ENCODE results near the gene CLIC3.

CLIC3 gene

DNA sequence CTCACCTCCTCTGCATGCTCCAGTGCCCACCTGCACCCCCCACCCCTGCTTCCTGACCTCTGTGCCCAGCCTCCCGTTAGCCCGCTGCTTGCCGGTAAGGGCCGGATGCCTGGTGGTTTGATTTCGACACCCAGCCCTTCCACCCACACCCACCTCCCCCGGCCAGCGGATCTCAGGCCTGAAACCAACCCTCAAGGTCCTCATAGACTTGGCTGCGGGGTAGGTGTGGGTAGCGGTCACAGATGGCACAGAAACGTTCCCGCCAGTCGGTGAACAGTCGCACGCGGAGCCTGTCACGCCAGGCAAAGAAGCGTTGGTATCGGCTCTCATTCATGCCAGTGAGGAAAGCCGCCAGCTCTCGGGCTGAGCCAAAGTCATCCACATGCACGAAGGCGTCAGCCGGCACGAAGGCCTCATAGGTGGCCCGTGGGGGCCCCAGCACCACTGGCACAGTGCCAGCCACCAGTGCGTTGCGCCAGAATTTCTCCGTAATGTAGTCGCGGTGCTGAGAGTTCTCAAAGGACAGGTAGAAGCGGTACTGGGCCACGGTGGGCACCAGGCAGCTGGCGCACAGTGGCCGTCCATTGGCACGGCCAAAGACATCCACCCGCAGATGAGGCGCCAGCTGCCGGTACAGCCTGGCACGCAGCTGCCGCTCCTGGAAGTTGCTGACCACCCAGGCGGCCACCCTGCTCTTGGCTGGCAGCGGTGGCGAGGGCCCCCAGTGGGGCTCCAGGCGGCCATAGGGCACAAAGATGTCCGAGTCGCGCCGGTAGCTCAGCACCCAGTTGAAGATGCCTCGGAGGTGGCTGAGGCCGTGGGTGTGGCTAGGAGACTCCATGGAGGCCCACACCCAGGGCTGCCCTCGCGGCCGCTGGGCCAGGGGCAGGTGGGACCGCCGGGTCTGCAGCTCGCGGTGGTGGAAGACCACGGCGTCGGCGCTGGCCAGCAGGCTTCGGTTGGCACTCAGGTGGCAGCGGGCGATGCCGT is 34.5 kb upstream of the CLIC3 start:
- no peak for DNase-seq

DNA sequence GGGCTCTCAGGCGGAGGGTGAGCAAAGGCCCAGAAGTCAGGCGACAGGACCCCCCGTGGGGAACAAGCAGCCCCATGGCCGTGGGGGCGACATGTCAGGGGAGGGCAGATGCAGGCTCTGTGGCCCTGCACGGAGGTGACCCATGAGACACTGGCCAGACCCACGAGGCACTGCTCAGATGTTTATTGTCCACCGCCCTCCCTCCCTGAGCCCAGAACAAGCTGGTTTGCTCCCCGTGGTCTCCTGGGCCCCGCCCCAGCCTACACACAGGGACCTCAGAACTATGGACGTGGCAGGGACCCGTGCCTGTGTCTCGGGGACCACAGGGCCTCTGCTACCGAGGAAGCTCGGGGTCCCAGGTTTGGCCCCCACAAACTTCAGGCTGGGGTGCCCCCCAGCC is 33.6 kb upstream of the CLIC3 start:
- no peak for DNase-seq

DNA sequence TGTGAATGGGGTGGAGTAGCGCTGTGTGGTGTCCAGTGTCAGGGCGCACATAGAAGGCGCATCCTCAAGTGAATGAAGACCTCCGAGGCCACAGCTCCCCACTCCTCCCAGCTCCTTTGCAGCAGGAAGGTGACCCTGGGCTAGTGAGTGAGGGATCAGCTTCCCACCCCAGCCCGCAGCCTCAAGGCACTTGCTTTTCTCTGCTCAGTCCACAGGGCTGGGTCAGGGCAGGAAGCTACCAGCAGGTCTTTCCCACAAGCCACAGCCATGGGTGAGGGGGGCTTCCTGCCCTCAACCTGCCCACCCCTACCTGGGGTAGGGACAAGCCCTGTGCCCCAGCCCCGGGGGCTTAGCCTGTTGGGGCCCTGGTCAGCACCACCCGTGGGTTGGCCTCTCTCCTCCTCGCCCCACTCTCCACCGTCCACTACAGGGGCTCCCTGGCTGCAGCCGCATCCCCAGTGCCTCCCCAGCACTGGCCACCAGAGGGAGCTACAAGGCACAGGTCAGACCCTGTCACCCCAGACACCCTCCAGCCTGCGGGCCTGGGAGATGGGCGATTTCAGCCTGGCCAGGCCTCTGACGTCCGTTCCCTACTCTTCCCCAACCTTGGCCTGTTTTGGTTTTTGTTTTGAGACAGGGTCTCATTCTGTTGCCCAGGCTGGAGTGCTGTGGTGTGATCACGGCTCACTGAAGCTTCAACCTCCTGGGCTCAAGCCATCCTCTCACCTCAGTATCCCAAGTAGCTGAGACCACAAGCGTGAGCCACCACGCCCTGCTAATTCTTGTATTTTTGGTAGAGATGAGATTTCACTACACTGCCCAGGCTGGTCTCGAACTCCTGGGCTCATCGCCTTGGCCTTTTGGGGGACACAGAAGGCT is 32.9 kb upstream of the CLIC3 start:
- peak; percentile 75 for DNase-seq

DNA sequence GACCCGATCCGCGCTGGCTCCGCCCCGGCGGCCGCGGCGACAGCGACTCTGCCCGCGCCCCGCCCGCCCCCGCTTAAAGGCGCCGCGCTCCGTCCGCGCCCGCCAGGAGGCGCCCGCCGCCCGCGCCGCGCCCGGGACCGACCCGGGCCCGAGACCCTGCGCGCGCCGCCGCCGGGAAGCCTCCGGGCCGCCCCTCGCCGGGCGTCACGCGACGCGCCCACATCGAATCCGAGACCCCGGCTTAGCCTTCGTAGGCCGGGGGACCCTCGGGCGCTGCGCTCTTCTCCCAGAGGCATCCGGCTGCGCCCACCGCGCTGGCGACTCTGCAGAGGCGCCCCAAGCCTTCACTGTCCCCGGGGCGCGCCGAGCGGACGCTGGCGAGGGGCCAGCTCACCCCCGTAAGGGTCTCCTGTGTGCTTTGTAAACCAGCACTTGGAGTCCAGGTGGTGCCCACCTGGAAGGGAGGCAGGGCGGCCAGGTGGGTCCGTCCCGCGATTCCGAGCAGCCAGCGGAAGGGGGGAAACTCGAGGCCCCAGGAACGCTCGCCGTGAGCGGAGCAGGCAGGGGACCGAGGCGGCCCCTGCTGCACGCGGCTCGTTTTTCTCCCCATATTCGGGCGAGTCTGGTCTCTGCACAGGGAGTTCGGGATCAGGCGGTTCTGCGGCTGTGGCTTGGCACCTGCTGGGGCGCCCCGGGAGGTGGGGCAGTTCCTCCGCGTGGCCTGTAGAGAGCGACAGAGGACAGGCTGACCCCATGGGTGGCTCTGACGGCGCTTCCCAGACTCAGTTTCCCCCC is 32.1 kb upstream of the CLIC3 start:
- peak; percentile 88 for DNase-seq

DNA sequence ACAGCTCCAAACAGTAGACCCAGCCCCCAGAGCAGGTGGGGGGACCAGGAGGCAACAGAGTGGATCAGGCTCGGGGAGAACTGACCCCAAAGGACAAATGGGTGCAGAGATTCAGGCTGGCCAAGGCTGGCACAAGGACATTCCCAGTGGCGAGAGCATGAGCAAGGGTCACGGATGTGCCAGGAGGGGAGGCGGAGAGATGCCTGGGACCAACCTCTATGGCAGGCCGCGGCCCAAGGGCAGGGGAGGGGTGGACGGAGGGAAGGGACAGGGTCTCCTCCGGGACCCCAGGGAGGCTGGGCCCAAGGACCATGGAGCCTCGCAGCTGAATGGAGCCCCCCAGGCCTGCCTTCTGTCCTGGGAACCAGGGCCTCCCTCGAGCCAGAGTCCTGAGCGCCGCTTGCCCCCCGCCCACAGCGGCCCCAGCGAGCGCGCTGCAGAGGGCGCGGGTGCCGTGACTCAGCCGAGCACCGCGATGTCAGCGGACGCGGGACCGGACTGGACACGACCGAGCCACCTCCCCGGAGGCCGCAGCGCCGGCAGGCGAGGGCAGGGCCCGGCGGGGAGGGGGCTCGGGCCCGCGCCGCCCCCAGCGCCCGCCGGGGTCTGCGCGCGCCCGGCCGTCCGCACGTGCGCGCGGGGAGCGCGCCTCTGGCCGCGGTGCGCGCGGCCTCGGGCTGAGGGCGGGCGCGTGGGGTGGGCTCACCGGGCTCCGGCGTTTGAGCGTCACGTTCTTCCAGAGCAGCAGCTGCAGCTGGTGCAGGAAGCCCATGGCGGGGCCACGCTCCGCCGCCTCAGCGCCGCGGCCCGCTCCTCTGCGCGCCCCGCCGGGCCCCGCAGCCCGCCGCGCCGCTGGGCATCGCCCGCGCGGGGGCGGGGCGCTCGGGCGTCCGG is 31.2 kb upstream of the CLIC3 start, which contains the start of gene ABCA2:
TSS of gene ABCA2 (minus strand) at position 869 of the 894 bp plus-strand sequence. CDS start at position 772, 97 bp downstream.
- DNase-seq, result peak; percentile 81

DNA sequence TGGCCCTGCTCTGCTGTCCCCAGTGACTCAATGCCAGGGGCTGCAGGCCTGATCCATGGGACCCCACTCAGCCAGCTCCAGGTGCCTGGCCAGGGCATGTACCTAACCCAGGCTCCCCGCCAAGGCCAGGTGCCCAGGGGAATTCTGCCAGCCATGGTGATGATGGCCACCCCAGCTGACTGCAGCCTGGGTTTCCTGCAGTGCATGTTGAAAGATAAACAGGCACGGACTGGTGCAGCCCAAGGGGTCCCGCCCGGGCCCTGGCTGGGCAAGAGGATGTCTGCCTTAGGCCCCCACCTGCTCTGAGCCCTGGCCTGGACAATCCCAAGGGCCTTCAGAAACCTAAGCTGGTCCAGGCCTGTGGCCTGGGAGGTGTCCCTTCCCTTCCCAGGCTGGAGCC is 30.5 kb upstream of the CLIC3 start:
- peak; percentile 64 for DNase-seq

DNA sequence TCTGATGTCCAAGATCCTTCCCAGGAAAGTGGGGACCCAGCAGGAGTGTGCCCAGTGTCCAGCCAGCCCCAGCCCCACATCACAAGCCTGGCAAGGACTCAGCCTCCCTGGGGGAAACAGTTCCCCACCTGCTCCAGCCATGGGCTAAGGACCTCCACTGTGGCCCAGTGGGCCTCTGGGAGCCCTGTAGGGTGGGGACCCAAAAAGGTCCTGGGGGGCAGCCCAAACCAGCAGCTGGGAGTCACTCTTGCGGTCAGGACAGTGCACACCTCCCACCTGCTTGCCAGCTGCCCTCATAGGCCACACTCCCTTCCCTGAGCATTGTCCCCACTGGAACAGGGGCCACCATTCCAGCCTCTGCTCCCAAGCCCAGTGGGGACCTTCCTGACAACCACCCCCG is 30.0 kb upstream of the CLIC3 start:
- no peak for DNase-seq

DNA sequence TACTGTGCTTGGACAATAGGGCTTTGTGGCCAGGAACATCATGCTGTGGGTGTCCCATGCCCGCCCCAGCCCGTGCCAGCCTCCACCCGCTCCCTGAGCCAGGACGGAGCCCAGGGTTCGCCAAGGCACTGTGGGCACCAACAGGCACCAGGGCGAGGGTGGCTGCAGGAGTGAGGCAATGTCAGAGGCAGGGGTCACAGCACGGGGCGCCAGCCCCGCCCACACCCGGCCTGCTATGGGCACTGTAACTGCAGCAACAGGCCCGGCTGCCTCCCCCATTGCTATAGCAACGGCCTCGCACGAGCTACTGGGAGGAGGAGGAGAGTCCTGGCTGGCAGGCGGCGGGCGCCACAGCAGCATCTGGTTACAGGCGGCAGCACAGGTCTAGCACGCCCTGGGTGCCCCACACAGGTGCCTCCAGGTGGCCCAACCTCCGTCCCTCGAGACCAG is 29.2 kb upstream of the CLIC3 start:
- DNase-seq, result peak; percentile 97

DNA sequence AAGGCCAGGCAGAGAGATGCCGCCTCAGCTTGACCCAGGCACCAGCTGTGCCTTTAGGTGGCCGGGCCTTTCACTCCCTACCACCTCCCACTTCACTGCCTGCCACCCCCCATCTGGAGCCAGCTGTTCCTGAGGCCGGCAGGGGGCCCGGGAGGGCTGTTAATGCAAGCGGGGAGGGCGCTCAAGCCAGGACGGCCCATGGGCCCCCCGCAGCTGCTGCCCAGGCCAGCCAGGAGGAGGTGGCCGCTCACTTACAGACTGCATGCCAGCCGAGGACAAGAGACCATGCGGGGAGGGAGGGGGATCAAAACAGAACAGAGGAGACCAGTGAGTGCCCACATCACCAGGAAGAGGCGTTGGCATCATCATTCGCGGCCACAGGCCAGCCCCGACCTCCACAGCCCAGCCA is 27.2 kb upstream of the CLIC3 start:
- no peak for DNase-seq

DNA sequence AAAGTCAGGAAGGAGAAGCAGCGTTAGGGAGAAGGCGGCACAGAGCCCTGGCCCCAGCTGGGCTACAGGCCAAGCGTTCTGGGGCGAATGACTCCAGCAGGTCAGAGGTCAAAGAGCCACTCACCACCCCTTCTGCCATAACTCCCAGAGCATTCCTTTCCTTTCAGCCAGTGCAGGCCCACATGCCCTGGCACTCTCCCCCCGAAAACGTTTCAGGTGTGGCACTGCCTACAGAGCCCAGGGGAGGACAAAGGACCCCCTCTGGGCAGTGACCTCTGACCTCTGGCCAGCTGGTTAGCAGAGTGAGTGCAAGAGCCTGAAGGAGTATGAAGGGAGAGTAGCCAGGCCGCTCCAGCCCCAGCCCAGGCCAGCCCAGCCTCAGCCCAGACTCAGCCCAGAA is 26.8 kb upstream of the CLIC3 start:
- no peak for DNase-seq

DNA sequence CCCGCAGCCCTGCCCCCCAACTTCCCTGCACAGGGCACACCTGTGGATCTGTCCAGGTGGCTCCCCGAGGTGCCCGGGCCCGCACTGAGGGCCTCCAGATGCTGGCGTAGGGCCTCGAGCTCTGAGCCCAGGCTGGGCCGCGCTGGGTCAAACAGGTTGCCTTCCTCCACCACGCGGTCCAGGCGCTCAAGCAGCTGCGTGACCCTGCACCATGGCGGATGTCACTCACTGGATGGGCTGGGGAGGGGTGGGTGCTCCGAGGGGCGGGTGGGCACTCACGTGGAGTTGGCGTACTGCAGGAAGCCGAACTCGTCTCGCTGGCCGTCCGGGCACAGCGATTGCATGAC is 26.3 kb upstream of the CLIC3 start:
- DNase-seq, result no peak

DNA sequence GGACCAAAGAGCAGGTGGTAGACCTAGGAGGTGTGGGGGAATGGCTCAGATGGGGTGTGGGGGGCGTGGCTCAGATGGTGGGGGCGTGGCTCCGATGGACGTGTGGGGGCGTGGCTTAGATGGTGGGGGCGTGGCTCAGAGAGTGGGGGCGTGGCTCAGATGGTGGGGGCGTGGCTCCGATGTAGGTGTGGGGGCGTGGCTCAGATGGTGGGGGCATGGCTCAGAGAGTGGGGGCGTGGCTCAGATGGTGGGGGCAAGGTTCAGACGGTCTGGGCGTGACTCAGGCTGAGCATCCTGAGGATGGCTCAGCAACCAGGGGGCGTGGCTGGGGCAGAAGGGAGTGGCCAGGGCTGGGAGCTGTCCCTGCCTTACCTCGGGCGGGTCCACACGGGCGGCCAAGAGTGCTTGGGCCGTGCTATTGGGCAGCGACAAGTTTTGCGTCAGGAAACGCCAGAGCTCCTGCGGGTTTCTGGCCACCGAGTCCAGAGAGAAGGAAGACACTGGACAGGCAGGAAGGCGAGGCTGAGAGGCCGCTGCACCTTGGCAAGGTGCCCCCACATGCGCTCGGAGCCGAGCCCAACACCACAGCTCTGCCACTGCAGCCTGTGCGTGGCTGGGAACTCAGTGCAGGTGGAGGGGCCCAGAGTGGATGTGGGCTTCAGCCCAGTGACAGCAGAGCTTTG is 25.8 kb upstream of the CLIC3 start:
- peak; percentile 74 for DNase-seq

DNA sequence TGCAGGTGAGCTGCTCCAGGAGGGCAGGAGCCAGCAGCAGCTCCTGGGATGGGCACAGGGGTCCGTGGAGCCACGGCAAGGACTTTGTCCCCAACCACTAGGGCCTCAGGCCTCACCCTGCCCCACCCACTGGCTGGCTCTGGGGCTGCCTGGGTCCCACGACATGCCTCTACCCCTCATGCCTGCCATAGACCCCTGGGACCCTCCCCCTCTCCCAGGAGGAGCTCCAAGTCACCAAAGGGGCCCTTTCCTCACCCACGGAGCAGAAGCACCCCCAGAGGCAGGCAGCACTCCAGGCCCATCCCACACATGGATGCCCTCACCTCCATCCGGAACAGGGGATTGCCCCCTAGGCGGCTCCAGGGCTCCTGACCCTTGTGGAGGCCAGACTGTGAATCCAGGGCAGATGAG is 25.2 kb upstream of the CLIC3 start:
- no peak for DNase-seq

DNA sequence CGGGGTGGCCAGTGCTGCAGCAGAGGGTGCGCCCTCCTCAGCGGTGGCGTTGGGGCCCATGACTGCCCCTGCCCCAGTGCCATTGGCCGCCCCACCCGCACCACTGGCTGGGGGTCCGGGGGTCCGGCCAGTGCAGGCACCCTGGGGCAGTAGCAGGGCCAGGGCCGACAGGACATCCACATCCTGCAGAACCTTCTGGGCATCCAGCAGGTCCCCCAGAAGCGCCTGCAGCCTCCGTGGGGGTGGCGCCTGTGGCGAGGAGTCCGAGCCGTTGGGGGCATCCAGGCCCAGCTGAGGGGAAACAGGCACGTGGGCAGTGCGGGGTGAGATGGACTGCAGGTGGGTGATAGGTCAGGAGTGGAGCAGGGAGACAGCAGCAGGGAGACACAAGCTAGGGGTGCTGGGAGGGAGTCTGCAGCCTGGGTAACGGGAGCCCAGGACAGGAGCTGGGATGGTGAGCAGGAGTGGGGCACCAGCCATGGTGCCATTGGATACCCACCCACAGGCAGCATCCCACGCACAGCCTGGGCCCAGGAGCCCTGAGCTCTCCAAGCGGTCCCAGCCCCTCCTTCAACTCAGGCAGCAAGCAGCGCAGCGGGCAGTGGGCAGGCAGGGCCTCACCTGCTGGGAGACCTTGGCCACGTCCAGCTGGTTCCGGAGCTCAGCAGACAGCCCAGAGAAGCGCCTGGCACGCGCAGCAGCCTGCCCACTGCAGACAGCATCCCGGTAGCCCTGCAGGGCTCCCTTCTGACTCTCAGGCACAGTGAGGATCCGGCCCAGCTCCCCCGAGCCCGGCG is 24.6 kb upstream of the CLIC3 start:
- no peak for DNase-seq

DNA sequence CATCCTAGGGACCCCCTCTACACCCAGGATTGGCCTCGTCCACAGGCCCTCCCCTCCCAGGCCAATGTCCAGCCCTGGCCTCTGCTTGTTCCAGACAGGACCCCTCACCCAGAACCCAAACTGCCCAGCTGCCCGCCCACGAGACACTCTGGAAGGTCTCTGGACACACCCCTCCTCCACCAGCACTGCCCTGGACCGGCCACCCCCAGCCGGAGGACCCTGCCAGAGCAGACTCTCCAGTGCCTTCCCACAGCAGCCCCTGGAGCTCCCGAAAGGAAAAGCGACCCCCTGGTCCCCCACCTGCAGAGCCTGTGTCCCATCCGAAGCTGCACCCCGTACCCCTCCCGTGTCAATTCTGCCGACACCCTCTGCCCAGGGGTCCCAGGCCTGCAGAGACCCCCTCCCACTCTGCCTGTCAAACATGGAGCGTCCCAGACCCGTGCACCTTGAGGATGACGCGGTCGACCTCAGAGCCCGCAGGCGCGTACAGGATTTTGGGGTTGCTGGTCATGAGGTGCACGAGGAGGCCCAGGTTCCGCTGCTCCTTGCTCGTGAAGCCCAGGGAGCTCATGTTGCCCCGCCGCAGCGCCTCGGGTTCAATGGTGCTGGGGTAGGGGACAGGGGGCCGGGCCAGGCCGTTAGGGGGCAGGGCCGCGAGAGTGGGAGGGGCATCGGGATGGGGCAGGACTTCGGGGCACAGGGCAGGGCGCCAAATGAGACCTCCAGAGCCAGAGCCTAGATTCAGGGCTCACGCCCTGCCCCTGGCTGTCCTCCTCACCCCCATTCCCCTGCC is 23.7 kb upstream of the CLIC3 start:
- no peak for DNase-seq

DNA sequence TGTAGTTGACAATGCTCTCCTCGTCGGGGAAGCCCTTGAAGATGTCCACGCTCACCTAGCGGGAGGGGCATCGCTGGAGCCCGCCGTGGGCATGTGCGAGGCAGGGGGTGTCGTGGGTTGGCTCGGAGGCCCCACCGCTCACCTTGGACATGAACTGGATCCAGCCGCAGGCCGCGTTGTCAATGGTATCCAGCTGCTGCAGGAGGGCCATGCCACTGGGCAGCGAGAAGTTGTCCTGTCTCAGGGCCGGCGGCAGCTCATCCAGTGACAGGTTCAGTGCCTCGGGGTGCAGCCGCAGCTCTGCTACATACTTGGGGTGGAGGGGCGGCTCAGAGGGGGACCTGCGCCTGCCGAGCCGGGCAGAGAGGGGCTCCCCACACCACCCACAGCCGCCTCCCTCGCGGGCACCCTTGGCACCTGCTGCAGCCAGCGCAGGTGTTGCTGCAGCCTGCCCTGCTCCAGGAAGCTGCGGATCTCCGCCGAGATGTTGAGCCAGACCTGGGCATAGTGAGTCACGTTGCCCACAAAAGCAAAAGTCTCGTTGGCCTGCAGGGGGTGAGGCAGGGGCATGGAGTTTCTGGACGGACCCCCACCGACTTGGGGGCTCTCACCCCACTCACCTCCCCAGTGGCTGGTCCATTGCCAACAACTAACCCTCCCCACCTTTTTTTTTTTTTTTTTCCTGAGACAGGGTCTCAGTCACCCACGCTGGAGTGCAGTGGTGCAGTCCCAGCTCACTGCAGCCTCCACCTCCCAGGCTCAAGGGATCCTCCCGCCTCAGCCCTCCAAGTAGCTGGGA is 22.6 kb upstream of the CLIC3 start:
- no peak for DNase-seq

DNA sequence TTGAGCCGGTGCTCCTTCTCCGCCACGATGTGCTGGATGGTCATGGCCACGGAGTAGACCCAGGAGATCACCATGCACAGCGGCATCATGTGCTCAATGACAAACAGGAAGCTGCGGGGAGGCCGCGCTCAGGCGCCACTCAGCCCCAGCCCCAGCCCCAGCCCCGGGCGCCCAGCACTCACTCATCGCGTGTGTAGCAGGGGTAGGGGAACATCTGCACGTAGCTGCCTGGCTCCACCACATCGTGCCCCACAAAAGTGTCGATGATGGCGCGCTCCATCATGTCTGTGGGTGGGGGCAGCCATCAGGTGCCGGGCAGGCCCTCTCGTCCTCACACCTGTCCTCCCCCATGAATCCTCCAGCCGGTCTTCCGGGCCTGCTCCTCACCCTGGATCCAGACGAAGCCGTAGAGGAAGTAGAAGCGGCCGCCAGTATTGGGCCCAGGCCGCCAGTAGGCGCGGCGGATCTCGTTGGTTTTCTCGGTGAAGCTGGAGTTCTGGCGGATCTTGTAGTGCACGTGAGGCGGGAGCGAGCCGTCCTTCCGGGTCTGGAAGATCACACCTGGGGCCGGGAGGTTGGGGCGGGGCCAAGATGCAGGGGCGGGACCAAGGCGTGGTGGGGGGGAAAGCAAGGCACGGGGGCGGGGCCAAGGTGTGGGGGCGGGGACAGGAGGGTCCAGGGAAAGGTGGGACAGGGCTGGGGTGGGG is 21.6 kb upstream of the CLIC3 start:
- no peak for DNase-seq

DNA sequence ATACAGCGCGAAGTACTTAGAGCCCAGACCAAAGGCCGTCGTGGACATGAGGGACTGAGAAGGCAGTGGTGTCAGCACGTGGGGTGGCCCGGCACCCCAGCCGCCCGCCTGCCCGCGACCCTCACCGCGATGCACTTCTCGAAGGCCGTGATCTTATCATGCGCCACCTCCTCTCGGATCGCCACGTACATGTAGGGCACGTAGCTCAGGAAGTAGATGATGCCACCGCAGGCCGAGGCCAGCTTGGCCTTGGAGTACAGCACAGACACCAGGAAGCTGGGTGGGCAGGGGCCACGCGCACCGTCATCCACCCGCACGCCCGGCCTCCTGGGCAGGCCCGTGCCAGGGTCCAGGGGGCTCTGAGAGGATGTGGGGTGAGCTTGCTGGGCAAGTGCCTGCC is 20.7 kb upstream of the CLIC3 start:
- no peak for DNase-seq

All from NCI-H69 (cell line).